COLO829 (cell line): Measurements from ENCODE around the gene TIAL1.
A peak's percentile ranks its signal among the peaks of the same experiment; 100 is the strongest.
"Not testable (repeated sequence)": the region's sequence is repeated elsewhere in the genome, so short reads cannot be mapped to it uniquely, and the experiment has no call there.

Source experiments
- DNase-seq: peaks from one replicate; pipeline ENCODE4 v3.0.0; 2012; ENCODE audit warnings: low spot score

The TIAL1 gene

GRCh38 chr10:119596537-119597404 is at the start of gene TIAL1:
Gene TIAL1 (minus strand): TSS chr10:119596964. CDS start chr10:119596465, 499 bp downstream.
- DNase-seq = peak; percentile 91

GRCh38 chr10:119644994-119645393 is 48.2 kb upstream of the TIAL1 start:
- no peak for DNase-seq

- DNase-seq = no peak
Observed at GRCh38 chr10:119644205-119644814, 47.5 kb upstream of the TIAL1 start.

- no peak for DNase-seq
Observed at GRCh38 chr10:119643306-119644204, 46.8 kb upstream of the TIAL1 start.

- DNase-seq = no peak
Observed at GRCh38 chr10:119642556-119643111, 45.9 kb upstream of the TIAL1 start.

GRCh38 chr10:119640875-119641526 is 44.2 kb upstream of the TIAL1 start:
- DNase-seq = no peak

- DNase-seq = no peak
Observed at GRCh38 chr10:119640384-119640783, 43.6 kb upstream of the TIAL1 start.

GRCh38 chr10:119638982-119639381 is 42.2 kb upstream of the TIAL1 start:
- no peak for DNase-seq

- DNase-seq = no peak
Observed at GRCh38 chr10:119637631-119638030, 40.9 kb upstream of the TIAL1 start.

GRCh38 chr10:119634219-119634544 is 37.4 kb upstream of the TIAL1 start:
- no peak for DNase-seq

GRCh38 chr10:119633538-119634218 is 36.9 kb upstream of the TIAL1 start:
- DNase-seq = no peak

GRCh38 chr10:119630300-119630699 is 33.5 kb upstream of the TIAL1 start:
- DNase-seq = no peak

- DNase-seq = no peak
Observed at GRCh38 chr10:119625570-119626280, 29.0 kb upstream of the TIAL1 start.

GRCh38 chr10:119621078-119621384 is 24.3 kb upstream of the TIAL1 start:
- no peak for DNase-seq

GRCh38 chr10:119620241-119621077 is 23.7 kb upstream of the TIAL1 start:
- no peak for DNase-seq

- DNase-seq = not testable (repeated sequence)
Observed at GRCh38 chr10:119619811-119620210, 23.0 kb upstream of the TIAL1 start.

- DNase-seq = no peak
Observed at GRCh38 chr10:119619215-119619614, 22.5 kb upstream of the TIAL1 start.

GRCh38 chr10:119616882-119617570 is 20.3 kb upstream of the TIAL1 start:
- DNase-seq = no peak

GRCh38 chr10:119614686-119615085 is 17.9 kb upstream of the TIAL1 start:
- DNase-seq = no peak
